Neural progenitor cell (in vitro differentiated cells): ENCODE results near the gene EP400. TPM values are rescaled to one million over a fixed set of nuclear protein-coding genes. Genes with fewer than 3 reads are reported as not detected.

Source experiments
- DNase-seq: peaks from one replicate; pipeline ENCODE4 v3.0.0-alpha.2; 2016; ENCODE audit warnings: low spot score
- H2AFZ ChIP-seq: fragments of 200-600 bp; sonication (generic); replicated peaks from 2 replicates; pipeline ENCODE4 v1.6.1; 2016; ENCODE audit warnings: antibody characterized with exemption
- H3F3A ChIP-seq: fragments of 200-600 bp; sonication (generic); 2 replicates; pipeline ENCODE4 v1.6.1; 2016; ENCODE audit warnings: antibody characterized with exemption, low read depth
- H3K27ac ChIP-seq: fragments of 200-600 bp; sonication (generic); 2 replicates; pipeline ENCODE4 v1.5.1; 2016; ENCODE audit warnings: mild to moderate bottlenecking
- H3K27me3 ChIP-seq: fragments of 200-600 bp; sonication (generic); 2 replicates; pipeline ENCODE4 v1.6.1; 2016; ENCODE audit warnings: mild to moderate bottlenecking, moderate library complexity
- H3K36me3 ChIP-seq: fragments of 200-600 bp; sonication (generic); 2 replicates; pipeline ENCODE4 v1.5.1; 2016
- H3K4me1 ChIP-seq: fragments of 200-600 bp; sonication (generic); 2 replicates; pipeline ENCODE4 v1.6.1; 2016; ENCODE audit warnings: mixed run types
- H3K4me2 ChIP-seq: fragments of 200-600 bp; sonication (generic); 2 replicates; pipeline ENCODE4 v1.6.1; 2016
- H3K4me3 ChIP-seq: fragments of 200-600 bp; sonication (generic); 2 replicates; pipeline ENCODE4 v1.5.1; 2016
- H3K79me2 ChIP-seq: fragments of 200-600 bp; sonication (generic); 2 replicates; pipeline ENCODE4 v1.6.1; 2016; ENCODE audit warnings: low read depth
- H3K9ac ChIP-seq: fragments of 200-600 bp; sonication (generic); 2 replicates; pipeline ENCODE4 v1.6.1; 2016
- H3K9me3 ChIP-seq: fragments of 200-600 bp; sonication (generic); 2 replicates; pipeline ENCODE4 v1.5.1; 2016; ENCODE audit warnings: low read depth
- H4K20me1 ChIP-seq: fragments of 200-600 bp; sonication (generic); 2 replicates; pipeline ENCODE4 v1.6.1; 2016; ENCODE audit warnings: low read depth
- H3K27ac Mint-ChIP-seq: 3 replicates; pipeline ENCODE4 v1.8.0; 2021; ENCODE audit warnings: mixed read lengths
- H3K27me3 Mint-ChIP-seq: 2 replicates; pipeline ENCODE4 v1.8.0; 2022; ENCODE audit warnings: low read depth, mild to moderate bottlenecking, inconsistent platforms, moderate library complexity, mixed read lengths; ENCODE audit not compliant: insufficient read depth
- H3K36me3 Mint-ChIP-seq: 3 replicates; pipeline ENCODE4 v1.8.0; 2021; ENCODE audit warnings: mixed read lengths
- H3K4me1 Mint-ChIP-seq: 3 replicates; pipeline ENCODE4 v1.8.0; 2021; ENCODE audit warnings: mixed read lengths
- H3K4me3 Mint-ChIP-seq: 3 replicates; pipeline ENCODE4 v1.8.0; 2021; ENCODE audit warnings: mild to moderate bottlenecking, moderate library complexity, mixed read lengths
- H3K9me3 Mint-ChIP-seq: 3 replicates; pipeline ENCODE4 v1.8.0; 2020; ENCODE audit warnings: mixed read lengths
- CTCF ChIP-seq: fragments of 200-600 bp; sonication (generic); IDR thresholded peaks from 2 replicates; pipeline ENCODE4 v1.5.1; 2017; ENCODE audit warnings: antibody characterized with exemption, mild to moderate bottlenecking
- EZH2 ChIP-seq: fragments of 200-600 bp; sonication (generic); IDR thresholded peaks from 2 replicates; pipeline ENCODE4 v1.6.1; 2017; ENCODE audit warnings: antibody characterized with exemption, mild to moderate bottlenecking, moderate library complexity
- EZH2phosphoT487 ChIP-seq: fragments of 200-600 bp; sonication (generic); IDR thresholded peaks from 2 replicates; pipeline ENCODE4 v1.6.1; 2017; ENCODE audit warnings: antibody characterized with exemption
- small RNA-seq: library from RNA; depleted of rRNA; stranded (forward); fragments of <200 nt; gene quantifications from one replicate; pipeline ENCODE3, GENCODE V24; 2015
- total RNA-seq: library from RNA; depleted of rRNA; stranded (reverse); fragments of >200 nt; gene quantifications from 2 replicates; pipeline ENCODE4 v1.2.3, GENCODE V29; 2015; ENCODE audit warnings: low replicate concordance

Gene EP400
- total RNA-seq, 1 donor from 2014 or later: 16.3 TPM

GRCh38 chr12:132127041-132127440 is 177.3 kb downstream of the EP400 start:
- Histone ChIP-seq H3K4me2 (no peak overlapping the region), H3K79me2 (no peaks in the 10 kb centered on the region), H3K4me1 (no peaks in the 10 kb centered on the region), H3K9ac (no peak overlapping the region), H2AFZ (no peak overlapping the region), H3F3A (no peaks in the 10 kb centered on the region), H4K20me1 (no peaks in the 10 kb centered on the region), H3K9me3 (peaks cover 9% of the 10 kb centered on the region), H3K27me3 (no peaks in the 10 kb centered on the region), H3K27ac (no peak overlapping the region), H3K36me3 (peaks cover 21% of the 10 kb centered on the region), H3K4me3 (no peak overlapping the region)
- H3K4me3 Mint-ChIP-seq: no peak overlapping the region
- TF ChIP-seq CTCF (no peak), EZH2 (no peak), EZH2phosphoT487 (no peak)
- DNase-seq: no peak
- H3K4me1 Mint-ChIP-seq: no peaks in the 10 kb centered on the region
- peaks cover 6% of the 10 kb centered on the region for H3K27me3 Mint-ChIP-seq
- no peak overlapping the region for H3K27ac Mint-ChIP-seq
- peaks cover 46% of the 10 kb centered on the region for H3K36me3 Mint-ChIP-seq
- peaks cover 6% of the 10 kb centered on the region for H3K9me3 Mint-ChIP-seq

GRCh38 chr12:132129007-132129406 is 179.3 kb downstream of the EP400 start:
- Mint-ChIP-seq H3K4me3 (no peak overlapping the region), H3K4me1 (no peaks in the 10 kb centered on the region), H3K9me3 (peaks cover 6% of the 10 kb centered on the region), H3K27me3 (peaks cover 7% of the 10 kb centered on the region), H3K36me3 (peaks cover 44% of the 10 kb centered on the region), H3K27ac (peak overlapping the region; percentile 8)
- H3K9me3 ChIP-seq: peaks cover 9% of the 10 kb centered on the region
- peaks cover 3% of the 10 kb centered on the region for H3F3A ChIP-seq
- H3K27me3 ChIP-seq: no peaks in the 10 kb centered on the region
- no peak for DNase-seq
- TF ChIP-seq EZH2 (no peak), EZH2phosphoT487 (no peak), CTCF (no peak)
- no peaks in the 10 kb centered on the region for H3K4me1 ChIP-seq
- no peaks in the 10 kb centered on the region for H4K20me1 ChIP-seq
- peaks cover 21% of the 10 kb centered on the region for H3K36me3 ChIP-seq
- no peak overlapping the region for H3K9ac ChIP-seq
- no peaks in the 10 kb centered on the region for H3K79me2 ChIP-seq
- H3K27ac ChIP-seq: no peak overlapping the region
- H3K4me3 ChIP-seq: no peak overlapping the region
- H2AFZ ChIP-seq: no peak overlapping the region
- H3K4me2 ChIP-seq: no peak overlapping the region

GRCh38 chr12:132130690-132131089 is 180.9 kb downstream of the EP400 start:
- Histone ChIP-seq H2AFZ (no peak overlapping the region), H3K36me3 (peaks cover 21% of the 10 kb centered on the region), H3K9me3 (peaks cover 9% of the 10 kb centered on the region), H3K79me2 (no peaks in the 10 kb centered on the region), H3K27ac (no peak overlapping the region), H3K9ac (no peak overlapping the region), H4K20me1 (no peaks in the 10 kb centered on the region), H3K27me3 (no peaks in the 10 kb centered on the region), H3K4me3 (no peak overlapping the region), H3K4me1 (no peaks in the 10 kb centered on the region), H3F3A (peaks cover 5% of the 10 kb centered on the region), H3K4me2 (no peak overlapping the region)
- Mint-ChIP-seq H3K4me3 (no peak overlapping the region), H3K9me3 (peaks cover 6% of the 10 kb centered on the region), H3K36me3 (peaks cover 33% of the 10 kb centered on the region), H3K4me1 (no peaks in the 10 kb centered on the region), H3K27me3 (peaks cover 8% of the 10 kb centered on the region), H3K27ac (no peak overlapping the region)
- DNase-seq: no peak
- no peak for TF ChIP-seq EZH2

Small RNAs within 50 kb of the gene (small RNA-seq; reads per million reads assigned to genes)
- gene AC131009.3 (not detected), gene AC137590.2 (not detected), gene SNORA49 (15.3 reads per million, percentile 96 among the genes with 10 or more reads in this experiment)

Other genes with a start within 250 kb of the EP400 start
- gene SFSWAP, start 238.9 kb upstream of the EP400 start, total RNA-seq: 37.0 and 42.3 TPM in 2 replicates
- gene MMP17, start 121.5 kb upstream of the EP400 start, total RNA-seq: 2.1 and 7.1 TPM in 2 replicates
- 4.9 and 16.0 TPM in 2 replicates for gene ULK1, start 55.3 kb upstream of the EP400 start, total RNA-seq
- gene PUS1, start 20.7 kb upstream of the EP400 start, total RNA-seq: 15.9 and 17.8 TPM in 2 replicates
- 8.5 and 15.5 TPM in 2 replicates for gene DDX51, start 194.4 kb downstream of the EP400 start, total RNA-seq
- gene NOC4L, start 194.5 kb downstream of the EP400 start, total RNA-seq: 3.5 and 12.1 TPM in 2 replicates